Subcutaneous adipose tissue (tissue), 4 donors: Measurements from ENCODE around the gene TLL2. TPM values are rescaled to one million over a fixed set of nuclear protein-coding genes. Genes with fewer than 3 reads are reported as not detected.

Experiments used
- total RNA-seq, 4 donors: library from RNA; depleted of rRNA; stranded (reverse); fragments of >200 nt; gene quantifications; one replicate each; pipeline ENCODE4 v1.1.0, GENCODE V29; 2016
- TF ChIP-seq, protein P1 (sequence below): fragments of 450-650 bp; IDR thresholded peaks from one replicate; pipeline ENCODE4 v1.5.1; 2016; ENCODE audit warnings: low read depth, mild to moderate bottlenecking, control low read depth, antibody characterized with exemption, moderate library complexity

TLL2 gene
- total RNA-seq, 4 donors from 2014 or later, result not detected

DNA sequence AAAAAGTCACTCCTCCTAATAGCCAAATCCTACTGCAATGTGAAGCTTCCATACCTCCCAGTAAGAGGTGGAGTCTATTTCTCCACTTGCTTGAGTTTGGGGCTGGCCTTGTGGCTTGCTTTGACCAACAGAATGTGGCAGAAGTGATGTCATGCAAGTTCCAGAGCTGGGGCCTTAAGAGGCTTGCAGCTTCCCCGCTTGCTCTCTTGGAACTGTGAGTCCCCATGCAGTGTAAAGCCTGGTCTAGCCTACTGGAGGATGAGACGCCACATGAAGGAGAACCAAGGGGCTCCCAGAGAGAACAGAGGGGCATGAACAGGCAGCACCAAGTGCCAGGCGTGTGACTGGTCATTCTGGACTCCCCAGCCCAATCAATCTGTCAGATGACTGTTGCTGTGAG, 96.3 kb downstream of the TLL2 start:
- TF ChIP-seq, protein P1, sequence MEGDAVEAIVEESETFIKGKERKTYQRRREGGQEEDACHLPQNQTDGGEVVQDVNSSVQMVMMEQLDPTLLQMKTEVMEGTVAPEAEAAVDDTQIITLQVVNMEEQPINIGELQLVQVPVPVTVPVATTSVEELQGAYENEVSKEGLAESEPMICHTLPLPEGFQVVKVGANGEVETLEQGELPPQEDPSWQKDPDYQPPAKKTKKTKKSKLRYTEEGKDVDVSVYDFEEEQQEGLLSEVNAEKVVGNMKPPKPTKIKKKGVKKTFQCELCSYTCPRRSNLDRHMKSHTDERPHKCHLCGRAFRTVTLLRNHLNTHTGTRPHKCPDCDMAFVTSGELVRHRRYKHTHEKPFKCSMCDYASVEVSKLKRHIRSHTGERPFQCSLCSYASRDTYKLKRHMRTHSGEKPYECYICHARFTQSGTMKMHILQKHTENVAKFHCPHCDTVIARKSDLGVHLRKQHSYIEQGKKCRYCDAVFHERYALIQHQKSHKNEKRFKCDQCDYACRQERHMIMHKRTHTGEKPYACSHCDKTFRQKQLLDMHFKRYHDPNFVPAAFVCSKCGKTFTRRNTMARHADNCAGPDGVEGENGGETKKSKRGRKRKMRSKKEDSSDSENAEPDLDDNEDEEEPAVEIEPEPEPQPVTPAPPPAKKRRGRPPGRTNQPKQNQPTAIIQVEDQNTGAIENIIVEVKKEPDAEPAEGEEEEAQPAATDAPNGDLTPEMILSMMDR, result no peak

DNA sequence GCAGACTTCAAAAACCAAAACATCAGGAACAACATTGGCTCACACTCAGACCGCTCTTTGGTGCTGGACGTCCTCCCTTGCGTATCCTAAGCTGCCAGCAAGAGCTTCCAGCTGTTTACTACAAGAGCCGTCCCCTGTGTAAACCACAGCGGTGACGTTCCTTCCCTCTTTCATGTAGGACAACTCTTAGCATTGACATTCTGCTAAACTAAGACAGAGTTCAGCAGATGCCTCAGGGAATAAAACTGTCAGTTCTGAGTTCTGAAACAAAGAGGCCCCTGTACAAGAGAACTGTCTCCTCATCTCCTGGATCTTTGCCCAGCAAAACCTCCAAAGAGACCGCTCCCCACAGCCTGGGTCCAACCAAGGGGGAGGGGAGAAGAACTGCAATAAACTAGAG, 97.1 kb downstream of the TLL2 start:
- TF ChIP-seq, protein P1, result no peak

DNA sequence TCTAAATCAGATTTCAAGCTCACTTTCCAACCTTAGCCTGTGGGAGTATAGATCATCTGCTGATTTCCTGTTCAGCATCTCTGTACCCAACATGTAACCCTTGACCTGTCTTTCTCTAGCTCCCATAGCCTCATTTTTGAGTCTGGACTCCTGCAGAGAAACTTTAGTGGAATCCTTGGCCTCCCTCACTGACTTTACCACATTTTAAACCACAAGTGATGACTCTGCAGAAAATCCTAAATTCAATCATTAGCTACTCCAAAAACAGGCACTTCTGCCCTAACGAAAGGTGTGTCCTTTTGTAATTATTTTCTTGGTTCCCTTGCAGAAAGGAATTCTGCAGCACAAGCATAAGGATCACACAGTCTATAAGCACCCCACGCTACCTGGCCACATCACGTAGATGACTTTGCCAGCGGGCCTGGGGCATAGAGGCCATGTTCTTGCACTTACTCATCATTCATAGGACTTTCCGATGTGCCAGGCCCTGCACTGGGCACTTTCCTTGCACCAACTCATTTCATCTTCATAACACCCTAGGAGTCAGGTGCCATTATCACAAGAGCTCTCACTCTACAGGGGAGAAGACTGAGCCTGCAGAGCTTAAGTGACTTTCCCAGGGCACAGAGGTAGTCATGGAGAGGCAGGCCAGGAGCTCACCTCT, 97.7 kb downstream of the TLL2 start:
- TF ChIP-seq, protein P1, result no peak

DNA sequence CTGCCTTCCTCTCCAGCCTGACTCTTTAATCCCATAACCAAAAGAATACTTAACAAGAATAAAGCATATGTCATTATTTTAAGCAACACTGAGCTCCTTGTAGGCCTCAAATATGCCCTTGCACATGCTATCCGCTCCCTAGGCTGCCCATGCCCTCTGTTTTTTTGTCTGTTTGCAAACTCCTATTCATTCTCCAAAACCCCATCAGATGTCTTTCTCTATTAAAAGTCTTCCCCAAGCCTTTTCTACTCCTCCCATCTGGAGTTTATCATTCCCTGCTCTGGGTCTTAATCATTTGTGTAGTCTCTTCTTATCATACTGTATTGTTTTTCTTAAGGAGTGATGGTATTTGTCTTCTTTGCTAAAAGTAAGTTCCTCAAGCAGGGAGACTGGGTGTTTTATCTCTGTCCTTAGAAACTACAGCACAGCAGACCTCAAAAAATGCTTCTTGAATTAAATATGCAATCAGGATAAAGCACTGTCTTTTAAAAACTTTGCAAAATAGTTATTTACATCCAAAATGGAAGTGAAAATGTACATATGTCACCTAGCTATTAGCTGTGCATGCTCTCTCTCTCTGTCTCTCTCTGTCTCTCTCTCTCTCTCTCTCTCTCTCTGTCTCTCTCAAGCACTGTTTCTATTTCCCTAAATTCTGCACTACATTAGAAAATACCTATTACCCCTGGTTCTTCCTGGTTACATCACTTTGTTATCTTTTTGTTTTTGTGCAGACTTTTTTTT, 98.4 kb downstream of the TLL2 start:
- TF ChIP-seq, protein P1, result no peak

DNA sequence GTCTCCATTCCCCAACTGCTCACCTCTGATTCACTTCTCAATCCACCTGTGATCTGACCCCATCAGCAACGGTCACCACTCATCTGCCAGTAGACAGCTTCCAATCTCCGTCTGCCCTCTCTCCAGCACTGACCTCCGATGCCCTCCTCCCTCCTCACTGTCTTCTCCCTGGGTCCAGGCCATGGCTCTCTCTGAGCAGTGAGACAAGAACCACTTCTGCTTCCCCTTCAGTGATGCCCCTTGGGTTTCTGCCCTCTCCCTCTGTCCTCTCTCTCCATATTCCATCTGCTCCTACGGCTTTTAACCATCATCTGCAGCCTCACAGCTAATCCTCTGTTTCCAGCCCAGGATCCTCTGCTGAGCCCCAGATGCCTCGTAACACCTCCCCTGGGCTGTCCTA, 99.4 kb downstream of the TLL2 start:
- TF ChIP-seq, protein P1, result no peak

DNA sequence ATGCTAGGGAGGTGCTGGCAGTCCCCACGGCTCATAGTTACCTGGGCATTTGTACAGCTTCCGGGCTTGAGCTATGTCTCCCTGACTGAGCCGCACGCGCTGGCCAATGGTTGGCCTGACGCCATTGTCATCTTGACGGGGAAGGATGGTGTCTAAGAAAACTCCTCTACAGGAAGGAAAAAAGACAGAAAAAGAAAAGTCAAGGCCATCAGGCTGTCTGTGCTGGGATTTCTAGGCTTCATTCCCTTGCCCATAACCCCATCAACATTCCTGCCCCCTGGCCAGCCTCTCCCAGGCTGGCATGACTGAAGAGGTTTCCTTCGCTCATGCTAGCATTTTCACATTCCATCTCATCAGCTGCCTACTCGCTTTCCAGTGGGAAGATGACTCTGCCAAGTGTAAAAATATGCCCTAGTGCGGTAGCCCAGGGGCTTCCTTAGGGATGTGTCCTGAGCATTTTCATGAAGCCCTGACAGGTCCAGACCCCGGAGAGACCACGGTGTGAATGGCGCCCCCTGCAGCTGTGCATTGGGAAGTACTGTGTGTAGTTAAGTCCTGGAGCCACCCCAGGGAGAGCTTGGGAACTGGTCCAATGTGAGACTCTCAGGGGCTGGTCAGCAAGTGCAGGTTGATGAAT, 100.5 kb downstream of the TLL2 start:
- TF ChIP-seq, protein P1, result no peak

DNA sequence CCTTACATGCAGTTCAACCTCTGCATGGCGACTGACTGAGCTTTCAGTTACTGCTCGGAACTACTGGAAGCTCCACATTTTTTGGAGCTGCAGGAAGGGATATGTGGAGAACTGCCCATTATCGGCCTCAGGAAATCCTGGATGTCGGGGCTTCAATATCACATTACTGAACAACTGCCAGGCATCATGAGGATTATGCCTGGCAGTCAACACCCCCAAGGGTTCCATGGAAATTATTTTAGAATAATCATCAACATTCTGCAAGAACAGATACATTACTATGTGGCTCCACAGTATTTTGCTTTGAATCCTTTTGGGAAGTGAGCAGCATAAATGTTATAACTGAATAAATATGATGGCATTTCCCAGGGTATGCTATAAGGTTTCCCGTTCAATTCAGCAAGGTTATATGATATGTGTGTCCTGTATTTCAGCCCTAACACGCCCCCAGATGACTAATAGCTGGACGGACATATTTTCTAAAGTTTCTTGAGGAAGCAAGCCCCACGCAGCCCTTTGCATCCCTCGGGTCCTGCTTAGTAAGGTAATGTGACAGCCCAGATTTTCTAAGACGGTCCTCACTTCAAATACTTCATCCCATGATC, 101.9 kb downstream of the TLL2 start:
- TF ChIP-seq, protein P1, result no peak
